Thymus (tissue), 14 donors: ENCODE measurements around the gene MARS1. TPM values are rescaled to one million over a fixed set of nuclear protein-coding genes. Genes with fewer than 3 reads are reported as not detected.
"Not testable (repeated sequence)": the region's sequence is repeated elsewhere in the genome, so short reads cannot be mapped to it uniquely, and the experiment has no call there.

Experiments used
- DNase-seq, 9 donors: peaks; one replicate each; pipeline ENCODE4 v3.0.0-alpha.2; 2013; ENCODE audit warnings: low spot score in 9 of 9, low read depth in 6 of 9, missing footprints in 1 of 9
- H3K27ac ChIP-seq, 2 donors: one replicate each; pipeline ENCODE4 v1.5.1; 2013; ENCODE audit warnings: control low read depth in 1 of 2, low read depth in 1 of 2, low read length in 1 of 2, mild to moderate bottlenecking in 1 of 2, moderate library complexity in 1 of 2
- H3K27me3 ChIP-seq, 2 donors: one replicate each; pipeline ENCODE4 v1.5.1; 2013; ENCODE audit warnings: low read length in 1 of 2; ENCODE audit not compliant: control insufficient read depth in 2 of 2, insufficient read depth in 1 of 2
- H3K36me3 ChIP-seq, 2 donors: one replicate each; pipeline ENCODE4 v1.5.1; 2013; ENCODE audit warnings: low read length in 1 of 2, mild to moderate bottlenecking in 1 of 2, moderate library complexity in 1 of 2; ENCODE audit not compliant: control insufficient read depth in 2 of 2, insufficient read depth in 2 of 2
- H3K4me1 ChIP-seq, 2 donors: one replicate each; pipeline ENCODE4 v1.5.1; 2013; ENCODE audit warnings: low read length in 2 of 2; ENCODE audit not compliant: control insufficient read depth in 2 of 2, insufficient read depth in 2 of 2
- H3K4me3 ChIP-seq, 2 donors: one replicate each; pipeline ENCODE4 v1.5.1; 2013; ENCODE audit warnings: low read length in 2 of 2, control low read depth in 1 of 2, mild to moderate bottlenecking in 1 of 2
- H3K9me3 ChIP-seq, 2 donors: one replicate each; pipeline ENCODE4 v1.5.1; 2013; ENCODE audit warnings: low read length in 1 of 2, mild to moderate bottlenecking in 1 of 2; ENCODE audit not compliant: control insufficient read depth in 2 of 2, insufficient read depth in 1 of 2
- WGBS: extraction: QIAGEN DNeasy Blood & Tissue Kit; methylation state at CpG from one replicate; pipeline ENCODE4 v1.1.7; 2013; 5-methylcytosine and 5-hydroxymethylcytosine counted together
- long read RNA-seq, 10 donors: transcript quantifications; one replicate each; lab custom pipeline, GENCODE V29; 2026
- polyA plus RNA-seq: library from polyadenylated mRNA; stranded (reverse); fragments of 200-250 nt; gene quantifications from one replicate; pipeline ENCODE4 v1.2.3, GENCODE V29; 2013
- total RNA-seq: library from RNA; stranded (reverse); fragments of 120-200 nt; gene quantifications from one replicate; pipeline ENCODE4 v1.2.4, GENCODE V29; 2013
- donor health status: healthy.

The MARS1 gene
- total RNA-seq (93.8 TPM), polyA plus RNA-seq (117 TPM)
- long read RNA-seq, donor 1, partial matches to known transcripts: 0 of 2 reads
- long read RNA-seq, donor 1, other reads (novel, unspliced or antisense): 0 of 2 reads
- long read RNA-seq, donor 2: 0 reads
- long read RNA-seq, donor 3, partial matches to known transcripts: 20 of 28 reads
- long read RNA-seq, donor 3, other reads (novel, unspliced or antisense): 0 of 28 reads
- long read RNA-seq, donor 4, partial matches to known transcripts: 0 of 4 reads
- long read RNA-seq, donor 4, other reads (novel, unspliced or antisense): 0 of 4 reads
- long read RNA-seq, donor 5, transcript MARS-201 (21 exons, 2,905 nt): major isoform, 14 of 35 reads
- long read RNA-seq, donor 5, partial matches to known transcripts: 15 of 35 reads
- long read RNA-seq, donor 5, other reads (novel, unspliced or antisense): 0 of 35 reads
- long read RNA-seq, donor 6, transcript MARS-201 (21 exons, 2,905 nt): major isoform, 6 of 23 reads
- long read RNA-seq, donor 6, partial matches to known transcripts: 0 of 23 reads
- long read RNA-seq, donor 6, other reads (novel, unspliced or antisense): 15 of 23 reads
- long read RNA-seq, donor 7, transcript MARS-201 (21 exons, 2,905 nt): major isoform, 6 of 13 reads
- long read RNA-seq, donor 7, partial matches to known transcripts: 5 of 13 reads
- long read RNA-seq, donor 7, other reads (novel, unspliced or antisense): 0 of 13 reads
- long read RNA-seq, donor 8, partial matches to known transcripts: 0 of 3 reads
- long read RNA-seq, donor 8, other reads (novel, unspliced or antisense): 0 of 3 reads
- long read RNA-seq, donor 9, transcript MARS-201 (21 exons, 2,905 nt): major isoform, 5 of 7 reads
- long read RNA-seq, donor 9, partial matches to known transcripts: 0 of 7 reads
- long read RNA-seq, donor 9, other reads (novel, unspliced or antisense): 0 of 7 reads
- long read RNA-seq, donor 10, transcript MARS-201 (21 exons, 2,905 nt): major isoform, 6 of 22 reads
- long read RNA-seq, donor 10, partial matches to known transcripts: 14 of 22 reads
- long read RNA-seq, donor 10, other reads (novel, unspliced or antisense): 0 of 22 reads

DNA sequence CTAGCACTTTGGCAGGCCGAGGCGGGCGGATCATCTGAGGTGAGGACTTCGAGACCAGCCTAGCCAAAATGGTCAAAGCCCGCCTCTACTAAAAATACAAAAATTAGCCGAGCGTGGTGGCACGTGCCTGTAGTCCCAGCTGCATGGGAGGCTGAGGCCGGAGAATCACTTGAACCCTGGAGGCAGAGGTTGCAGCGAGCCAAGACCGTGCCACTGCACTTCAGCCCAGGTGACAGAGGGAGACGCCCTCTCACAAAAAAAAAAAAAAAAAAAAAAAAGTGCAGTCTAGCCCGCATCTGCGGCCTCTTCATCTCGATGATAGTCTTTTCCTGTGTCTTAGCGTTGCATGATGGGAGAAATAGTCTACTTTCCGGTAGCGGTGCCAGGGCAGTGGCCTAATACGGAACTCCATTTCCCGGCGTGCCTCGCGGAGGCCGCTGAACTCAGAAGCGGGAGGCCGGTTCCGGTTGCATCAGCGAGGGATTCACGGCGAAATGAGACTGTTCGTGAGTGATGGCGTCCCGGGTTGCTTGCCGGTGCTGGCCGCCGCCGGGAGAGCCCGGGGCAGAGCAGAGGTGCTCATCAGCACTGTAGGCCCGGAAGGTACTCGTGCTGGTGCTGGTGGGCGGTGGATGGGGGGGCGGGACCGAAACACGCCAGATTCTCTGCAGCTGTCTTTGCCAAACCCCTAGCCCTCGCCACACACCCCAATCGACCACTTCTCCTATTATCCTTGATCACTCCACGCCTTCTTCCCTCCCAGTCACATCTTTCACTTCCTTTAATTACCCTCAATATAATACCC, at the start of gene MARS1:
MARS1 (plus strand) TSS at position 472 of the 805 bp plus-strand sequence; CDS start at position 495, 23 bp downstream.
- H3K27ac ChIP-seq: peak within 1 kb of the TSS; percentile 26 to 79
- H3K4me1 ChIP-seq: peaks cover 8 to 17% of the 10 kb centered on the region in 2 donors
- 17% methylated on average over 47 of the region's 47 CpGs for WGBS
- no peaks in the 10 kb centered on the region for H3K9me3 ChIP-seq
- H3K4me3 ChIP-seq: peak within 1 kb of the TSS; percentile 64 to 96
- DNase-seq: peak in 8 of 9 donors; percentile 89 to 98 (median 94)
- H3K27me3 ChIP-seq: no peaks in the 10 kb centered on the region
- peaks cover 32 to 34% of the 10 kb centered on the region in 2 donors for H3K36me3 ChIP-seq

DNA sequence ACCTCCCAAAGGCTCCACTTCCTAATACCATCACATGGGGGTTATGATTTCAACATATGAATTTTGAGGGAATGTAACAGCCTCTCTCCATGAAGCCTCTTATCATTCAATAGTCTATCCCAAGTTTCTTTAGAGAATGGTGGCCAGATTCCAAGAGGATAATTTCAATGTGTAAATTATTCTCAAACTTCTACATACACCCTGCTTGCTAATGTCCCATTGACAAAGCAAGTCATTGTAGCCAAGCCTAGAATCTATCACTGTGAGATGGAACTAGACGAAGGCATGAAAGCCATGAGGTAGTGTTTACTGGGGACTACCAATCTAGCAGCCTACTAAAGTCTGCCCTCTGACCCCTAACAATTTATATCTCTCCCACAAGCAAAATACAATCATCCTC, 49.5 kb upstream of the MARS1 start:
- Histone ChIP-seq H3K36me3 (no peaks in the 10 kb centered on the region), H3K4me3 (no peak overlapping the region), H3K9me3 (peaks cover 0 to 6% of the 10 kb centered on the region in 2 donors), H3K27me3 (no peaks in the 10 kb centered on the region), H3K27ac (no peak overlapping the region), H3K4me1 (peaks cover 0 to 10% of the 10 kb centered on the region in 2 donors)
- DNase-seq: no peak
- WGBS: 98% methylated on average over 1 of the region's 1 CpG

DNA sequence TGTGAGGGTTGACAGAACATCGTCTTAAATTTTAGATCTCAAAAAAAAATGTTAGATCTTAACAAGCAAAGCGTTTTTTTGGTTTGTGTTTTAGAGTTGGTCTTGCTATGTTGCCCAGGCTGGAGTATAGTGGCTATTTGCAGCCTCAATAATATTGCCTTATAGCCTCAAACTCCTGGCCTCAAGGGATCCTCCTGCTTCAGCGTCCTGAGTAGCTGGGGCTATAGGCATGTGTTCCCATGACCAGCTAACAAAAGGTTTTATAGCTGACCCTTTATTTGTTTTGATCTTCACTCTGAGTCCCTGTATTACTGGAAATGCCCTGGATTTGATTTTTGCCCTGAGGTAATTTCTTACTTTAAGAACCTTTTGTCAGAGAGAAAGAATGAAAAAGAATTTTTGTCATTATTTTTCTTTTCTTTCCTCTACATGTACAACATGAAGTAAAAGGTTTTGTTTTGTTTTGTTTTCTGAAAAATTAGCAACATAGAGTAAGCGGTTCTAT, 48.1 kb upstream of the MARS1 start:
- Histone ChIP-seq H3K4me1 (peaks cover 0 to 9% of the 10 kb centered on the region in 2 donors), H3K4me3 (no peak overlapping the region), H3K36me3 (no peaks in the 10 kb centered on the region), H3K27me3 (no peaks in the 10 kb centered on the region), H3K27ac (no peak overlapping the region), H3K9me3 (peaks cover 0 to 6% of the 10 kb centered on the region in 2 donors)
- WGBS: 97% methylated on average over 4 of the region's 4 CpGs
- no peak for DNase-seq

DNA sequence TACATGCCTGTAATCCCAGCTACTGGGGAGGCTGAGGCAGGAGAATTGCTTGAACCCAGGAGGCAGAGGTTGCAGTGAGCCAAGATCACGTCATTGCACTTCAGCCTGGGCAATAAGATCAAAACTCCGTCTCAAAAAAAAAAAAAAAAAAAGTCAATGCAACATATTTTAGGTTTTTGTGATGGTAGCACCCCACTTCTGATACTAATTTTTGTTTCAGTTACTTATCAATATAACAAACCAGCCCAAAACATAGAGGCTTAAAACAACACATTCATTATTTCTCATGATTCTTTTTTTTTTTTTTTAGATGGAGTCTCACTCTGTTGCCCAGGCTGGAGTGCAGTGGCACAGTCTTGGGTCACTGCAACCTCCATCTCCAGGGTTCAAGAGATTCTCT, 46.5 kb upstream of the MARS1 start:
- not testable (repeated sequence) for DNase-seq, H3K27me3 ChIP-seq, H3K9me3 ChIP-seq, H3K36me3 ChIP-seq, H3K4me3 ChIP-seq, H3K27ac ChIP-seq, H3K4me1 ChIP-seq
- WGBS: 90% methylated on average over 2 of the region's 2 CpGs

DNA sequence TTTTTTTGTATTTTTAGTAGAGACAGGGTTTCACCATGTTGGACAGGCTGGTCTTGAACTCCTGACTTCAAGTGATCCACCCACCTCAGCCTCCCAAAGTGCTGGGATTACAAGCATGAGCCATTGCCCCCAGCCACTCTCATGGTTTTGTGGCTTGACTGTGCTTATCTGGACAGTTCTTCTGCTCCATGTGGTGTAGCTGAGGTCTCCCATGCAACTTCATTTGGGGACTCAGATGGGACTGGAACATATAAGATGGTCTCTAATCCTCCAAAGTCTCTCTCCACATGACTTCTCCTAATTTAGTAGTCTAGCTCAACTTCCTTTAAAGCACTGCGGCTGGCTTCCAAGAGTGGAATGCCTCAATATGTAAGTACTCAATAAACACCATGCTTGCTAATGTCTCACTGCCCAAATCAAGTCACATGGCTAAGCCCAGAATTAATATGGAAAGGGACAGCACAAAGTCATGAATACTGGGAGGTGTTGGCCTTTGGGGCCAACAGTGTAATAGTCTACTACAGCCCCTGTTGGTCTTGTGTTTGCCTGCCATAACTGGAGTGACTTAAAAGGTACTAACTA, 45.9 kb upstream of the MARS1 start:
- no peak overlapping the region for H3K4me3 ChIP-seq
- H3K4me1 ChIP-seq: no peaks in the 10 kb centered on the region
- peaks cover 0 to 6% of the 10 kb centered on the region in 2 donors for H3K9me3 ChIP-seq
- H3K27me3 ChIP-seq: no peaks in the 10 kb centered on the region
- DNase-seq: no peak
- H3K27ac ChIP-seq: no peak overlapping the region
- WGBS: 57% methylated on average over 1 of the region's 1 CpG
- no peaks in the 10 kb centered on the region for H3K36me3 ChIP-seq

DNA sequence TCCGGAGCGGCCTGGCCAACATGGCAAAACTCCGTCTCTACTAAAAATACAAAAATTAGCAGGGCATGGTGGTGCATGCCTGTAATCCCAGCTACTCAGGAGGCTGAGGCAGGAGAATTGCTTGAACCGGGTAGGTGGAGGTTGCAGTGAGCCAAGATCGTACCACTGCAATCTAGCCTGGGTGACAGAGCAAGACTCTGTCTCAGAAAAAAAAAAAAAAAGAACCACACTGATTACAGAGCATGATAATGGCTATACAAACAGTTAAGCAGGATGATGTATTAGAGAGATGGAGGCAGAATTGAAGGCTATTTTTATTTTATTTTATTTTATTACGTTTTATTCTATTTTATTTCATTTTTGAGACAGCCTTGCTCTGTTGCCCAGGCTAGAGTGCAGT, 43.5 kb upstream of the MARS1 start:
- not testable (repeated sequence) for DNase-seq, H3K4me3 ChIP-seq, H3K4me1 ChIP-seq, H3K27ac ChIP-seq, H3K27me3 ChIP-seq, H3K36me3 ChIP-seq, H3K9me3 ChIP-seq
- WGBS: 95% methylated on average over 6 of the region's 6 CpGs

DNA sequence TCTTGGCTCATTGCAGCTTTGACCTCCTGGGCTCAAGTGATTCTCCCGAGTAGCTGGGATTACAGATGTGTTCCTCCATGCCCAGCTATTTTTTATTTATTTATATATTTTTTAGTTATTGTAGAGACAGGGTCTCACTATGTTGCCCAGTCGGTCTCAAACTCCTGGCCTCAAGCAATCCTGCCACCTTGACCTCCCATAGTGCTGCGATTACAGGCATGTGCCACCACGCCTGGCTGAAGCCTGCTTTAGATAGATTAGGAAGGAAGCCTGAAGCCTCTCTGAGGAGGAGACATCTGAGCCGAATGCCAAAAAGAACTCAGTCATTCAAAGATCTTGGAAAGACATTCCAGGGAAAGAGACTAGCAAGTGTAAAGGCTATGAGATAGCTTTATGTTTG, 43.1 kb upstream of the MARS1 start:
- H3K4me1 ChIP-seq: no peaks in the 10 kb centered on the region
- no peaks in the 10 kb centered on the region for H3K27me3 ChIP-seq
- no peak overlapping the region for H3K4me3 ChIP-seq
- 94% methylated on average over 5 of the region's 5 CpGs for WGBS
- no peak for DNase-seq
- H3K27ac ChIP-seq: no peak overlapping the region
- peaks cover 0 to 10% of the 10 kb centered on the region in 2 donors for H3K9me3 ChIP-seq
- H3K36me3 ChIP-seq: no peaks in the 10 kb centered on the region

DNA sequence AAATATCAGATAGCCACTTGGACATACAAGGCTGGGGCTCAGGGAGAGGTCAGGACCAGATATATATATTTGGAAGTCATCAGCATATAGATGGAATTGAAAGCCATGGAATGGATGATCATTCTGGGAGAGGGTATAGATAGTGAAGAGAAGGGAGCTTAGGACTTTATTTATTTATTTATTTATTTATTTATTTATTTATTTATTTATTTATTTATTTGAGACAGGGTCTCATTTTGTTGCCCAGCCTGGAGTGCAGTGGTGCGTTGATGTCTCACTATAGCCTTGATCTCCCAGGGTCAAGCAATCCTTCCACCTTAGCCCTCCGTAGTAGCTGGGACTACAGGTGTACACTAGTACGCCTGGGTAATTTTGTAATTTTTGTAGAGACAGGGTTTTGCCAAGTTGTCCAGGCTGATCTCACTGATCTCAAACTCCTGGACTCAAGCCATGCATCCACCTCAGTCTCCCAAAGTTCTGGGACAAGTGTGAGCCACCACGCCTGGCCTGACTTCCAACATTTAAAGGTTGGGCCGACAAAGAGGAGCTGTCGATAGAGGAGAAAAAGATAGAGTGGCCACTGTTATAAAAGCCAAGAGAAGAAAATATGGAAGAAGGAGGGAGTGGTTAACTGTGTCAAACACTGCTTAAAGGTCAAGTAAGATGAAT, 41.4 kb upstream of the MARS1 start:
- Histone ChIP-seq H3K27me3 (no peaks in the 10 kb centered on the region), H3K36me3 (no peaks in the 10 kb centered on the region), H3K9me3 (peaks cover 0 to 10% of the 10 kb centered on the region in 2 donors), H3K4me3 (no peak overlapping the region), H3K4me1 (no peaks in the 10 kb centered on the region), H3K27ac (no peak overlapping the region)
- 98% methylated on average over 6 of the region's 6 CpGs for WGBS
- DNase-seq: no peak
